SH-SY5Y (cell line): ENCODE measurements around the gene RPL39L.

ENCODE experiments used
- GATA2 ChIP-seq: IDR thresholded peaks from 2 replicates; pipeline ENCODE4 v1.6.1; 2011; ENCODE audit warnings: mild to moderate bottlenecking, low read depth, low read length
- GATA3 ChIP-seq: IDR thresholded peaks from 2 replicates; pipeline ENCODE4 v1.6.1; 2011; ENCODE audit warnings: low read depth, mild to moderate bottlenecking, low read length, moderate library complexity

GRCh38 chr3:187086831-187087230 lies 52.5 kb downstream of the RPL39L start:
- TF ChIP-seq GATA2, result no peak
- TF ChIP-seq GATA3, result no peak
